Epidermal melanocyte (primary cell): Measurements from ENCODE around the gene HSF5.
A peak's percentile ranks its signal among the peaks of the same experiment; 100 is the strongest.
"Not testable (repeated sequence)": the region's sequence is repeated elsewhere in the genome, so short reads cannot be mapped to it uniquely, and the experiment has no call there.

Experiments
- DNase-seq: peaks from one replicate; pipeline ENCODE4 v3.0.0; 2011; ENCODE audit warnings: low spot score; ENCODE audit not compliant: insufficient read length

HSF5 gene

GRCh38 chr17:58517378-58517927 lies 29.2 kb upstream of the HSF5 start:
- no peak for DNase-seq

GRCh38 chr17:58516644-58517377 lies 28.6 kb upstream of the HSF5 start:
- no peak for DNase-seq

GRCh38 chr17:58515286-58515685 lies 27.1 kb upstream of the HSF5 start:
- no peak for DNase-seq

- DNase-seq: no peak
Measured at GRCh38 chr17:58514770-58515157, 26.6 kb upstream of the HSF5 start.

- peak; percentile 67 for DNase-seq
Measured at GRCh38 chr17:58513965-58514769, 26.0 kb upstream of the HSF5 start, which contains the start of gene MTMR4. Gene MTMR4 (minus strand): TSS chr17:58514638. CDS start chr17:58514407, 231 bp downstream.

GRCh38 chr17:58513267-58513964 lies 25.2 kb upstream of the HSF5 start:
- DNase-seq: no peak

GRCh38 chr17:58510075-58510474 lies 21.9 kb upstream of the HSF5 start:
- DNase-seq: no peak

GRCh38 chr17:58508341-58509067 lies 20.3 kb upstream of the HSF5 start:
- no peak for DNase-seq

GRCh38 chr17:58507123-58507634 lies 19.0 kb upstream of the HSF5 start:
- no peak for DNase-seq

GRCh38 chr17:58506354-58507080 lies 18.3 kb upstream of the HSF5 start:
- no peak for DNase-seq

- no peak for DNase-seq
Measured at GRCh38 chr17:58504826-58505351, 16.7 kb upstream of the HSF5 start.

GRCh38 chr17:58503866-58504265 lies 15.7 kb upstream of the HSF5 start:
- DNase-seq: no peak

GRCh38 chr17:58503134-58503533 lies 14.9 kb upstream of the HSF5 start:
- DNase-seq: not testable (repeated sequence)

- no peak for DNase-seq
Measured at GRCh38 chr17:58501451-58501850, 13.2 kb upstream of the HSF5 start.

GRCh38 chr17:58498177-58498828 lies 10.1 kb upstream of the HSF5 start:
- DNase-seq: no peak

GRCh38 chr17:58493506-58493905 lies 5.3 kb upstream of the HSF5 start:
- no peak for DNase-seq

- no peak for DNase-seq
Measured at GRCh38 chr17:58492238-58493121, 4.3 kb upstream of the HSF5 start.

GRCh38 chr17:58491510-58492045 lies 3.4 kb upstream of the HSF5 start:
- no peak for DNase-seq
